SU-DHL-6 (cell line): ENCODE measurements around the gene STUB1.

ENCODE experiments used
- H2AFZ ChIP-seq: fragments of 200-600 bp; sonication (generic); 2 replicates; pipeline ENCODE4 v1.6.1; 2014; ENCODE audit warnings: low read depth, mild to moderate bottlenecking, moderate library complexity, mixed read lengths, antibody characterized with exemption, low read length; ENCODE audit not compliant: severe bottlenecking
- H3F3A ChIP-seq: fragments of 200-600 bp; shearing (Covaris generic); 2 replicates; pipeline ENCODE4 v1.6.0; 2016; ENCODE audit warnings: antibody characterized with exemption, mild to moderate bottlenecking; ENCODE audit not compliant: insufficient read depth
- H3K27ac ChIP-seq: fragments of 200-600 bp; sonication (generic); 2 replicates; pipeline ENCODE4 v1.5.1; 2016; ENCODE audit warnings: low read depth, mild to moderate bottlenecking, low read length, moderate library complexity, mixed read lengths
- H3K27me3 ChIP-seq: fragments of 200-600 bp; sonication (generic), shearing (Covaris generic); 2 replicates; pipeline ENCODE4 v1.6.0; 2014; ENCODE audit warnings: mild to moderate bottlenecking, low read length
- H3K36me3 ChIP-seq: fragments of 200-600 bp; sonication (generic); 2 replicates; pipeline ENCODE4 v1.6.1; 2014; ENCODE audit warnings: mild to moderate bottlenecking, low read length, mixed read lengths
- H3K4me2 ChIP-seq: fragments of 300-600, 200-600 bp; shearing (Covaris generic), sonication (generic); 2 replicates; pipeline ENCODE4 v1.6.0; 2014; ENCODE audit warnings: low read length, low read depth, mild to moderate bottlenecking; ENCODE audit not compliant: poor library complexity, severe bottlenecking
- H3K4me3 ChIP-seq: fragments of 200-600 bp; sonication (generic); 2 replicates; pipeline ENCODE4 v1.5.1; 2014; ENCODE audit warnings: antibody characterized with exemption, low read length, mild to moderate bottlenecking, mixed read lengths; ENCODE audit not compliant: insufficient read depth, poor library complexity, severe bottlenecking
- H3K79me2 ChIP-seq: fragments of 200-600 bp; sonication (generic); 2 replicates; pipeline ENCODE4 v1.6.1; 2014; ENCODE audit warnings: mild to moderate bottlenecking, low read length, moderate library complexity; ENCODE audit not compliant: insufficient read depth
- H3K9ac ChIP-seq: fragments of 200-600 bp; sonication (generic); 2 replicates; pipeline ENCODE4 v1.7.0; 2014; ENCODE audit warnings: mild to moderate bottlenecking, low read length
- H3K9me2 ChIP-seq: fragments of 200-600 bp; sonication (generic); replicated peaks from 2 replicates; pipeline ENCODE4 v1.6.1; 2014; ENCODE audit warnings: low read length; ENCODE audit not compliant: insufficient read depth
- H3K9me3 ChIP-seq: fragments of 200-600 bp; sonication (generic); 2 replicates; pipeline ENCODE4 v1.6.1; 2014; ENCODE audit warnings: low read length, mixed read lengths; ENCODE audit not compliant: insufficient read depth
- H4K20me1 ChIP-seq: fragments of 200-600 bp; sonication (generic); 2 replicates; pipeline ENCODE4 v1.6.1; 2014; ENCODE audit warnings: low read depth, mild to moderate bottlenecking, antibody characterized with exemption, low read length, moderate library complexity, mixed read lengths
- EZH2phosphoT487 ChIP-seq: fragments of 200-600 bp; sonication (generic), shearing (Covaris generic); conservative IDR thresholded peaks from 2 replicates; pipeline ENCODE4 v1.6.1; 2018; ENCODE audit warnings: mild to moderate bottlenecking, antibody characterized with exemption, low read length, moderate library complexity, mixed read lengths
- TF ChIP-seq, protein P1 (sequence below): fragments of 200-600 bp; sonication (generic); IDR thresholded peaks from one replicate; pipeline ENCODE4 v1.5.1; 2017; ENCODE audit warnings: antibody characterized with exemption, mild to moderate bottlenecking, low read length, moderate library complexity; ENCODE audit not compliant: insufficient read depth, poor library complexity, severe bottlenecking

Gene STUB1

DNA sequence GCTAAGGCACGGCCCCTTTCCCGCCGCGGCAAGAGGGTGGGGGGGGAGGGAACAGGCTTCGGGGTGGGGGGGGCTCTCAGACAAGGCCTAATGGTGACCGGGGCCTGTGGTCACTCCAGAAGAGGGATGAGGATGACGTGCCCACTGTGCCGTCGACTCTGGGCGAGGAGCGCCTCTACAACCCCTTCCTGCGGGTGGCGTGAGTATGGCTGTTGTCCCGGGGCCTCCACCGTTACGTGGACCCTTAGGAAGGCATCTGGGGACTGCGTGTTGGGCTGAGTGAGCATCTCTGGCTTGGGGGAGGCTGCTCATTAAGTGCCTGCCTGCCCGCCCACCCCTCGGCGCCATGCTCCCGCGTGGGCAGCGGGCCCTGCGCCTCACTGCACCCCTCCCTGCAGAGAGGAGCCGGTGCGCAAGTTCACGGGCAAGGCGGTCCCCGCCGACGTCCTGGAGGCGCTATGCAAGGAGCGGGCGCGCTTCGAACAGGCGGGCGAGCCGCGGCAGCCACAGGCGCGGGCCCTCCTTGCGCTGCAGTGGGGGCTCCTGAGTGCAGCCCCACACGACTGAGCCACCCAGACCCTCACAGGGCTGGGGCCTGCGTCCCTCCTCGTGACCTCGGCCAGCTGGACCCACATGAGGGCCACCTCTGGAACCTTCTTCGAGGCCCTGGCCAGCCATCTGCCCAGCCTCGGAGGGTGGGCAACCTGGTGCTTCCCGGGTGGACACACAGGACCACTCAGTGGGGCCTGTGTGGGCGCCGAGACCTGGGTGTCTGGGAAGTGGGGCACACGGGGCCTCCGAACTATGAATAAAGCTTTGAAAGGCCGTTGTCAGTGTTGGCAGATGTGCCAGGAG lies 48.9 kb downstream of the STUB1 start:
- peak overlapping the region; percentile 86 for H3K4me3 ChIP-seq

DNA sequence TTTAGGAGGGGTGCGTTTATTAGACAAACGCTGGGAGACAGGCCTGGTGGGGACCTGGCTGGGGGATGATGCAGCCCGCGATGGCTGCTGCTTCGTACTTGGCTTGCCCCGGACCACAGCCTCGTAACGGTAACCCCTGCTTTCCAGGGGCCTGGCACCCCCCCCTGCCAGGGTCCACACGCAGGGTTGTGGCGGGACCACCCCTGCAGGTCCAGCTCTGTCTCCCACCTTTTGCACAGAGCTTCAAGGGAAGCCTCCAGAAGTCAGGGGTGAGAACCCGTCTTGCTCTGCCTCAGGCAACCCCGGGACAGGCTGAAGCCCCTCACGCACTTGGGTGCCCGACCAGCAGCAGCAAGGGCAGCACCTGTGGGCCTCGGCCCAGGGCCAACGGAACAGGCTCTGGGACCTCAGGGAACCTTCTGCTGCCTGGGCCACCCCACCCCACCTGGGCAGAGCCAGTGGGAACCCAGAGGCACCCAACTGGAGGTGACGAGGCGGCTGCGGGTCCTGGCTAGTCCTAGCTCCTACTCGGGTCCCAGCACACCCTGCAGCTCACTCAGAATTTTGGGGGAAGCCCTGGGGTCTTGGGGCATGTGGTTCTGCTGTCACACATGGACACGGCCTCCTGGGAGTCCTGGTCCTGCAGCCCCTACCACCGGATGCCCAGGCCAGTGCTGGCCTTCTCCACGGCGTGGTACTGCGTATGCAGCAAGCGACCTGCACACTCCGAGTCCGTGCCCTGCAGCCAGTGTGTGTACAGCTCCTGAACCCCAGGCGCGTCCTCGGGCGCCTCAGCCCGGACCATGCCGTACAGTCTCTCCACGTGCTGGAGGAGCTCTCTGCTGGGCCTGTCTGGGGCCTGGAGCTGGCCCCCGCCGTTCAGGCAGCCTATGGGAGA lies 49.8 kb downstream of the STUB1 start:
- TF ChIP-seq EZH2phosphoT487 = no peak
- TF ChIP-seq, protein P1, sequence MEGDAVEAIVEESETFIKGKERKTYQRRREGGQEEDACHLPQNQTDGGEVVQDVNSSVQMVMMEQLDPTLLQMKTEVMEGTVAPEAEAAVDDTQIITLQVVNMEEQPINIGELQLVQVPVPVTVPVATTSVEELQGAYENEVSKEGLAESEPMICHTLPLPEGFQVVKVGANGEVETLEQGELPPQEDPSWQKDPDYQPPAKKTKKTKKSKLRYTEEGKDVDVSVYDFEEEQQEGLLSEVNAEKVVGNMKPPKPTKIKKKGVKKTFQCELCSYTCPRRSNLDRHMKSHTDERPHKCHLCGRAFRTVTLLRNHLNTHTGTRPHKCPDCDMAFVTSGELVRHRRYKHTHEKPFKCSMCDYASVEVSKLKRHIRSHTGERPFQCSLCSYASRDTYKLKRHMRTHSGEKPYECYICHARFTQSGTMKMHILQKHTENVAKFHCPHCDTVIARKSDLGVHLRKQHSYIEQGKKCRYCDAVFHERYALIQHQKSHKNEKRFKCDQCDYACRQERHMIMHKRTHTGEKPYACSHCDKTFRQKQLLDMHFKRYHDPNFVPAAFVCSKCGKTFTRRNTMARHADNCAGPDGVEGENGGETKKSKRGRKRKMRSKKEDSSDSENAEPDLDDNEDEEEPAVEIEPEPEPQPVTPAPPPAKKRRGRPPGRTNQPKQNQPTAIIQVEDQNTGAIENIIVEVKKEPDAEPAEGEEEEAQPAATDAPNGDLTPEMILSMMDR = no peak
- no peak overlapping the region for H3K27ac ChIP-seq
- no peaks in the 10 kb centered on the region for H3K27me3 ChIP-seq
- H3K36me3 ChIP-seq = no peaks in the 10 kb centered on the region
- no peaks in the 10 kb centered on the region for H3K9me2 ChIP-seq
- H3F3A ChIP-seq = peaks cover 20% of the 10 kb centered on the region
- no peak overlapping the region for H2AFZ ChIP-seq
- peak overlapping the region; percentile 85 for H3K4me2 ChIP-seq
- H4K20me1 ChIP-seq = no peaks in the 10 kb centered on the region
- no peak overlapping the region for H3K9ac ChIP-seq
- H3K4me3 ChIP-seq = no peak overlapping the region
- no peaks in the 10 kb centered on the region for H3K9me3 ChIP-seq
- no peaks in the 10 kb centered on the region for H3K79me2 ChIP-seq

More for the DNA sequence above, 48.9 kb downstream of the STUB1 start:
- peak overlapping the region; percentile 85 for H3K4me2 ChIP-seq
- H3K27me3 ChIP-seq = no peaks in the 10 kb centered on the region
- H3K9ac ChIP-seq = peak overlapping the region; percentile 84
- H3K27ac ChIP-seq = peak overlapping the region; percentile 75
- H3K9me2 ChIP-seq = no peaks in the 10 kb centered on the region
- H4K20me1 ChIP-seq = no peaks in the 10 kb centered on the region
- no peaks in the 10 kb centered on the region for H3K9me3 ChIP-seq
- H3K79me2 ChIP-seq = no peaks in the 10 kb centered on the region
- no peaks in the 10 kb centered on the region for H3K36me3 ChIP-seq
- H2AFZ ChIP-seq = no peak overlapping the region
- TF ChIP-seq, protein P1 = no peak
- no peak for TF ChIP-seq EZH2phosphoT487
- H3F3A ChIP-seq = peaks cover 20% of the 10 kb centered on the region

DNA sequence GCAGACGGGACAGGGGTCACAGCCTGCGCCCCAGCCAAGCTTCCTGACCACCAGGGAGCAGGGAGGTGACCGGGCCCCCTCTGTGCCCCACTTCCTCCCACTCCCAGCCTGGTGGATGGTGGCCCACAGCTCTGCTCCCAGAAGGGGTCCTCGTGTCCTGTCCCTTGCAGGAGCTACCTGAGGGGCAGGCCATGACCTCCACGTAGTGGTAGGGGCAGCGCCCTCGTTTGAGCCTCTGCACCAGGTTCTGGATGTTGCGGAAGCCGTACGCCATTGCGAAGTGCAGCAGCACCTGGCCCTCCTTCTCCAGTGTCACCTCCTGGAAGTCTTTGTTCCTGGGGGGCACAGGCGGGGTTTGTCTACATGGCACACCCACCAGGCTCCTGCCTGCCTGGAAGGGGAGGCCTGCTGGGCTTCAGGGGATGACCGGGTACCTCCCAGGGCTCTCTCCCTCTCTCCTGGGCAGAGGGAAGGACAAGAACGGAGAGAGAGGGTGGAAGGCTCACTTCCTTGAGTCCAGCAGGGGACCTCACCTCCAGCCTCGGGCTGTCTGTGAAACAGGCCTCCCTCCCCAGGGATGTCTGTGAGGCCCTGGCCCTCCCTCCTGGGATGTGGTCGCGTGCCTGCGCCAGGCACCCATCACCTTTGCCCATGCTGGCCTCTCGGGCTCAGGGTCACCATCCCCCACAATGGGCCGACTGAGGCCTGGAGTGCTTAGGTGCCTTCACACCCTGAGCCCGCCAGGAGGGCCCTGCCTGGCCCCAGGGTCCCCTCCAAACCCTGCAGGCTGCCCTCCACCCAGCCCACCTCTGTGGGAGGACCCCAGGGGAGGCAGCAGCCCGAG lies 50.7 kb downstream of the STUB1 start:
- H3K9me3 ChIP-seq = no peaks in the 10 kb centered on the region
- no peak overlapping the region for H2AFZ ChIP-seq
- peaks cover 19% of the 10 kb centered on the region for H3F3A ChIP-seq
- TF ChIP-seq EZH2phosphoT487 = no peak
- TF ChIP-seq, protein P1 = no peak
- no peaks in the 10 kb centered on the region for H3K79me2 ChIP-seq
- no peaks in the 10 kb centered on the region for H3K36me3 ChIP-seq
- no peak overlapping the region for H3K27ac ChIP-seq
- H3K4me2 ChIP-seq = no peak overlapping the region
- H3K9me2 ChIP-seq = no peaks in the 10 kb centered on the region
- H3K9ac ChIP-seq = no peak overlapping the region
- no peak overlapping the region for H3K4me3 ChIP-seq
- H3K27me3 ChIP-seq = no peaks in the 10 kb centered on the region
- H4K20me1 ChIP-seq = no peaks in the 10 kb centered on the region
